Stimulated activated CD4-positive, alpha-beta T cell treated with anti-CD3 and anti-CD28 coated beads, Interleukin-12 subunit alpha, Interleukin-12 subunit beta, amount 100 ng/mL, for 24 hours (primary cell): ENCODE data around the gene NAMPT.

ENCODE experiments used
- DNase-seq, 2 experiments: peaks; one replicate each; pipeline ENCODE4 v3.0.0-alpha.2; 2020; ENCODE audit warnings: low read depth in 2 of 2

NAMPT gene

DNA sequence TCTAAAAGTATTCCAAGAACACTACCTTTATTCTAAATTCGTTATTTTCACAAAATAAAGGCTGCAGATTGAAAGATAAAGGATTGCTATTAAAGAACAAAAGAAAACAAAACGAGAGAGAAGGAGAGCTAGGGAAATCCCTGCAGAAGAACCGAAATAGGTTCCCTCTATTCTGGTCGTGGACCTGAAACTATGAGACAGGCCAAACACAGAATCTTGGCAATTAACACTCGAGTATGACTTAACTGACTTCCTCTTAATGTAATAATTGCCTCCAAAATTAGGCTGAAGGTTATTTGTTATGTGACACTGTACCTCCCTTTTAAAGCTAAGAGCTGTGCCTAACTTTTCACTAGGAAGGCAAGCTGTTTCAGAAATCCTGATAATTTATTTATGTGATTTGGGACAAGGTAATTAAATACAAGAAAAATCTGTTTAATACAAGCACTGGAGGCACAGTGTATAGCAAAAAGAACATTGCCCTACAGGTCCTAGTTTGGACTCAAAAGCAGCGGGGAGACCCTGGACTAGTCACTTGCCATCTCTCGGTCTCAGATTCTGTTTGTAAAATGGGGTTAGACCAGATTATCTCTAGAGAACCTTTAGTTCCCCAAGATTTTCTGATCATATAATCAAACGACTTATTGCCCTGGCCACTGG is 11.6 kb downstream of the NAMPT start:
- no peak for DNase-seq

GRCh38 chr7:106270122-106270977 is 14.4 kb downstream of the NAMPT start:
- DNase-seq = no peak

DNA sequence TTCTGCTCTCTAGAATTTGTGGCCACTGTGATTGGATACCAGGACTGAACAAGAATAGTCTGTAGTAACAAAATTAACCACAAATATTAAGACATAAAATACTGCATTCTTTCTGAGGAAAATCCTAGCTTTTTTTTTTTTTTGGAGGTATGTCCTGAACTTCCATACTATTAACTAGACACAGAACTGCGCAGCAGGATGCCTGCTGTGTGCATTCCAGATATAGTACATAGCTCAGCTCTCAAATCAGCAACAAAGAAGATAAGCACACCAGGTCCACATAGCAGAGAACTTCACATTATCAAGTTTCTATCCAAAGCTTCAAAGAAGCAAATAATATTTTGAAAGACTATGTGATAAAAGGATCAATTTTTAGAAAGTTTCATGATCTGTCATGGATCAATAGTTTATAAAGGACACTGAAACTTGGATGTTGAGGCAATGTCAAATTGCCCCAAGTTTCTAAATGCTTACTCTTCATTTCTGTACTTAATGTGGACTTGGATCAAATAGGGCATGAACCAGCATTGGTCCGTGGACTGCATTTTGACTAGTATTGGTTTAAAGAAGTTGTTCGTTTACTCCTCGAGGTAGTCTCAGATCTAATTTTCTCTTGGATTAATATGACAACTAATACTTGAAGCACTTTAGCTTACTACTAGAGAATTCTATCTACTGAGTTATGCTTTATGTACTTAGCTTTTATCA is 15.4 kb downstream of the NAMPT start:
- DNase-seq = no peak

DNA sequence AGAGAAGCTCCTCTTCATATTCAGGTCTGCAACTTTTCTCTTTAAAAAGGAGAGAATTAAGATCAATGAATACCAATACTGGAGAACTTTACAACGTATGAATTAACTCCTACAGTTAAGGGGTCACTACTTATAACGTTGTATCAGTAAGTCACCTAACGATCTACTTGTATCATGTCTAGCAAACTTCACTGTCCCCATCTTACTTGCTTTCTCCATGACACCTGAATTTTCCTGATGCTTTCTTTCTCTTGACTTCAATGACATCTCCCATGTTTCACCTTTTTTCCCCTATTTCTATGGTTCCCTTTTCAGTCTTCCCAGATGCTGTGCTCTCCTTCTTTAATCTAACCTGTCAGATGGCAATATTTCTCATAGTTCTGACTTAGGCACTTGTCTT is 19.6 kb downstream of the NAMPT start:
- no peak for DNase-seq

DNA sequence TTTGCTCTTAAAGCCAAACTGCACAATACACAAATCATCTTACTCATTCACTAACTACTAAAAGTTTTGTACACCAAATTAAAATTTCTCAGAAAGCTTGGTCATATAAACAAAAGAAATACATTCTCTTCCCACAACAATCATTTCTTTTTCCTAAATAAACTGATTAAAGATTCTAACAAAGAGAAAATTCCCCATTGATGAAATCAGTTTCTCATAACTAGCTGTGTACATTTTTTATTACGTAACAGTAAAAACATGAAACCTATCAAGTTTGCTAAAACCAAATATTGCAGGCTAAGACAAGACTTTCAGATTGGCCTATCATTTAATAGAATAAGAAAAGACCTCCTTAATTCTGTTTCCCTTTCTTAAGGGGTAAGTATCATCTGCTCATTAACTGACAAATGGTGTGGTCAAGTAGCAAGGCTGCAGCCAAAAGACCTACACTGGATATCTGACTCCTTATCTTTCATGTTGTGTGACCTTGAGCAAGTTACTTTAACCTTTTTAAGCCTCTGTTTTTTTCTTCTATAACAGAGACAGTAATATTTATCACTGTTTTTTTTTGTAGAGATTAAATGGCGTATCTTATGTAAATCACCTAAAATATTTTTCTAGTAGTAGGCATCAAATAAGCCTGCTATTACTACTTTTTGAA is 22.4 kb downstream of the NAMPT start:
- no peak for DNase-seq

DNA sequence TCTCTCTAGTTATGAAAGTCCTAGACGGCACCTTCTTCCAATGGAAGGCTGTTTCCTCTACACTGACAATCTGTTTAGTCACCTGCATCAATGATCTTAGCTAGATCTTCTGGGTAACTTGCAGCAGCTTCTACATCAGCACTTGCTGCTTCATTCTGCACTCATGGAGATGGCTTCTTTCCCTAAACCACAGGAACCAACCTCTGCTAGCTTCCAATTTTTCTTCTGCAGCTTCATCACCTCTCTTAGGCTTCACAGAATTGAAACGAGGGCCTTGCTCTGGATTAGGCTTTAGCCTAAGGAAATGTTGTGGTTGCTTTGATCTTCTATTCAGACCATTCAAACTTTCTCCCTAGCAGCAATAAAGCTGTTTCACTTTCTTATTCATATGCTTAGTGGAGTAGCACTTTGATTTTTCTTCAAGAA is 24.6 kb downstream of the NAMPT start:
- DNase-seq = no peak

DNA sequence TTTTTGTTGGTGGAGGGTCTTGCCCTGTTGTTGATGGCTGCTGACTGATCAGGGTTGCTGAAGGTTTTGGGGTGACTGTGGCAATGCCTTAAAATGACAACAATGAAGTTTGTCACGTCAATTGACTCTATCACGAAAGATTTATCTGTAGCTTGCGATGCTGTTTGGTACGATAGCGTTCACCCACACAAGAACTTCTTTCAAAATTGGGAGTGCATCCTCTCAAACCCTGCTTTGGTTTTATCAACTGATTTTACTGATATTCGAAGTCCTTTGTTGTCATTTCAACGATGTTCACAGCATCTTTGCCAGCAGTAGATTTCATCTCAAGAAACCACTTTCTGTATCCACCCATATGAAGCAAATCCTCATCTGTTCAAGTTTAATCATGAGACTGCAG is 26.0 kb downstream of the NAMPT start:
- DNase-seq = no peak

DNA sequence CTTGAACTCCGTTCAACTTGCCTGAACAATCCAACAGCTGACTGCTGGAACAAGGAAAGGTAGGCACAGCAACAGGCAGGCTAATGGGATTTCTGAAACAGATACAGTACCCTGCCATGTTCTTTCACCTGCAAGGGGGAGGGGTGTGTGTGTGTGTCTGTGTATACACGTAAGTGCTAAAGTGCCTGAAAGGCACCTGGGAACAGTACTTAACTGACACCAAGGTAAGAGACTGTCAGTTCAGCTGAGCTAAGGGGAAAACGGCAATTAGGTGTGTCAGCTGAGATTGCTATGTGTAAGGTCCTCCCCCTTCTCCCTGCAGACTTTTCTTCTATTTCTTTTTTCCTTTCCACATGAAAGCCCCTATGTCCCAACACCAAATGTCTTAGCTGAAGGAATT is 27.0 kb downstream of the NAMPT start:
- no peak for DNase-seq

DNA sequence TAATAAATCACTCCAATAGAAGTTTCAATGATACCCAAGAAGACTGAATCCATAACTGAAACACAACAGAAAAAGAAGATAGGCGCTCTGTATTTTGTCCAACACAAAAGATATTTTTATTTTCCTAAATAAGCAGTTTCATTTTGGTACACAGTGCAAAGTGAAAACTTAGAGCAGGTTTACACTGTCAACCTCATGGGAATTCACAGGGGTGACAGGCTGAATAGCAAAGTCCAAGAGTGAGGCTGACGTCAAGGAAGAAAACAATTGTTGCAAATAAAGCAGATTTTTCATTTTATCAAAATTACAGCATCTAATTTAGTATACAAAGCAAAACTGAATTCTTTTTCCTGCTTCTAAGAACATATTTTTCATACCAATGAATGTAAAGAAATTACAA is 28.6 kb downstream of the NAMPT start:
- DNase-seq = no peak

GRCh38 chr7:106255246-106255645 is 29.5 kb downstream of the NAMPT start:
- no peak for DNase-seq

DNA sequence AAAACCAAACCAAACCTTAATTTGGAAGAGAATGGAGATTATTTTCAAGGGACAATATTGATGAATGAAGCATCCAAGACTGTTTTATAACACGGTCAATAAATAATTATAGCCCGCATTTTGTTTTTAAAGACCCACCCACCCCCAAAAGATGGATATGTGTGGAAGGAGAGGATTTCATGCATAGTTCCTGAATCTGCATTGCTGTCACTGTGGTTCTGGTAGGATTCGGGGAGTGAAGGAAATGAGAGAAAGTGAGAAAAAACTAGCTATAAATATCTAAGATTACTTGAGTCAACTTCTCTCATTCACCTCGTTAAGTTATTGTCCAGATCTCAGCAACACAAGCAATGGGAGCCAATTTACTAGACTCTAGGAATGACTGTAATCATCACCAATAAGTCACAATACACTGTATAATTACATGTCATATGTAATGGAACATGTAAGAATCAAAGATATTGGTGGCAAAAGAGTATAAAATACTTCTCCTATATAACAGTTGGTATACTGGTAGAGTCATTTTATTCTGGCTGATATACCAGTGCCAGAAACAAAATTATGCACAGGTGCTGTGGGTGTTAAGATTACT is 30.2 kb downstream of the NAMPT start:
- no peak for DNase-seq

GRCh38 chr7:106252568-106252967 is 32.2 kb downstream of the NAMPT start:
- DNase-seq = no peak

DNA sequence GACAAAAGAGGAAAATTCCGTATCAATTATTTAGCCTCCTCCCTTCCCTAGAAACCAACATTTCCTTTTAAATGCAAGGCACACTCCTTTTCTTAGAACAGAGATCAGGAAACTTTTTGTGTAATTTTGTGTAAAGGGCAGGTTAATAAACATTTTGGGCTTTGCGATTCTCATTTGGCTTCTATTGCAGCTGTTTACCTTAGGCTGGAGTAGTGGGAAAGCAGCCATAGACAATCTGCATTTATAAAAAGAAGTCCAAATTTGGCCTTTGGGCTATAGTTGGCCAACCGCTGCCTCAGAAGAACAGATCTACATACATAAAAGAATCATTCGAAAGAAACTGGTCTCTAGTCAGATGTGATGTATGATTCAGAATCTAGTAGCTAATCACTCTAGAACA is 35.3 kb downstream of the NAMPT start:
- DNase-seq = no peak

- DNase-seq = no peak
Observed at GRCh38 chr7:106248600-106248999, 36.2 kb downstream of the NAMPT start.

DNA sequence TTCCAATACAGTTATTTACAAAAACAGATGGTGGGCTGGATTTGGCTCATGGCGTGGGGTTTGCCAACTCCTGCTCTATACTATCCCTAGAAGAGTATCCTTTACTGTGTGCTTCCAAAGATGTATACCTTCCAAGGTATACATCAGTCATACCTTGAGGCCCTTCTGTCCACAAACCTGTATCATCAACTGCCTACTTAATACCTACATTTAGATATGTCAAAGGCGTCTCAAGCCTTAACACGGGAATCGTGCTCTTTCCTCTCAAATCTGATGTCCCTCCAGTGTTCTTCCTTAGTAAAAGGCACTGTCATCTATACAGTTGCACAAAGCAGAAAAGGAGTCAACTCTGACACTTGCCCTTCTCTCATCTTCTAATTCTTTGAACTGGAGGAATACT is 36.9 kb downstream of the NAMPT start:
- DNase-seq = no peak

GRCh38 chr7:106246902-106247711 is 37.7 kb downstream of the NAMPT start:
- DNase-seq = no peak

- DNase-seq = no peak
Observed at GRCh38 chr7:106243893-106244292, 40.9 kb downstream of the NAMPT start.

DNA sequence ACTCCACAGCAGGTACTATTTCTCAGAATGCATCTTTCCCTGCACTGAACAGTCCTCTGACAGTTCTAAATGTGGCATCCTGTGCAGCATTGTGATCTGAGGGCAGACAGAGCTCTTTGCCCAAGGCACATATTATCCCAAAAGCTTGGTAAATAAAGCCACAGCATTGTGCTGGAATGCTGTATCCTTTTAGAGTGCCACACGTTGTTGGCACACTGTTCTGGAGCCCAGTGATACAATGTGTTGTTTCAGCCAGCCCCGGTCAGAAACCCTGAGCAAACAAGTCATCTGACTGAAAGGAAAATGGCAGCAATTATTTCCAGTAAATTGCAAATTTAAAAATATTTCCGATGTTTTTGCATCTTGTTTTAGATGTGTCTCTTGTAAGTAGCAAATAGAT is 45.4 kb downstream of the NAMPT start:
- no peak for DNase-seq

GRCh38 chr7:106238830-106239229 is 46.0 kb downstream of the NAMPT start:
- no peak for DNase-seq

GRCh38 chr7:106236065-106236464 is 48.7 kb downstream of the NAMPT start:
- no peak for DNase-seq

DNA sequence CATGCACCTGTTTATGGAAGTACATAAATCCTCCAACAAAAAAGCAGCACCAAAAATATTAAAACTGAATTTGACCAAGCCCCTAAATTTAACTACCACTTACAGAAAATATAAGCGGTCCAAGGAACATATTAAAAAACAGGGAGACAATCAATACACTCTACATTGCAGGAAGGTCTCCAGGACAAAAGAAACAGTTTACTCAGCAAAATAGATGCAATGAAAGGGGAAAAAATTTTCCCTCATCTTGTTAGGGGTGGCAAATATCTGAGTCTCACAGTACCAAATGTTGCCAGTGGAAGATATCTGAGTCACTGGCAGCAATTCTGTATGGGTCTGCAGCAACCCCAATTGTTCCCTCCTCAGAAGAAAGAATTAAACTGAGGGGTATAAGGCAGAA is 50.4 kb downstream of the NAMPT start:
- no peak for DNase-seq
